Right ventricle myocardium inferior (tissue), 1 donor: ENCODE data around the gene CEBPA. TPM values are rescaled to one million over a fixed set of nuclear protein-coding genes. Genes with fewer than 3 reads are reported as not detected.

Experiments
- ATAC-seq: fragments of 200-7000 bp; cut with Tn5 transposase; one replicate; pipeline ENCODE4 v1.9.1; 2020; ENCODE audit warnings: mild to moderate bottlenecking, moderate library complexity
- DNase-seq: peaks from one replicate; pipeline ENCODE4 v3.0.0; 2021; ENCODE audit errors: missing footprints
- intact Hi-C: fragments of 100-400 bp; cut with DNase I; formaldehyde crosslinking; loops from one replicate; pipeline ENCODE4 v1.11.0; 2022
- total RNA-seq: library from RNA; stranded (reverse); fragmentation: NEBNext Ultra II Directional; extraction: Animal tissue kit (Norgen Biotek cat#: 25700); gene quantifications from one replicate; pipeline ENCODE4 v1.2.1, GENCODE V29; 2021
- donor health status: DM: no; HTN: yes; CAD: no; lungs with severe emphysema.

Gene CEBPA
- total RNA-seq, 1 donor from 2014 or later = 4.9 TPM

DNA sequence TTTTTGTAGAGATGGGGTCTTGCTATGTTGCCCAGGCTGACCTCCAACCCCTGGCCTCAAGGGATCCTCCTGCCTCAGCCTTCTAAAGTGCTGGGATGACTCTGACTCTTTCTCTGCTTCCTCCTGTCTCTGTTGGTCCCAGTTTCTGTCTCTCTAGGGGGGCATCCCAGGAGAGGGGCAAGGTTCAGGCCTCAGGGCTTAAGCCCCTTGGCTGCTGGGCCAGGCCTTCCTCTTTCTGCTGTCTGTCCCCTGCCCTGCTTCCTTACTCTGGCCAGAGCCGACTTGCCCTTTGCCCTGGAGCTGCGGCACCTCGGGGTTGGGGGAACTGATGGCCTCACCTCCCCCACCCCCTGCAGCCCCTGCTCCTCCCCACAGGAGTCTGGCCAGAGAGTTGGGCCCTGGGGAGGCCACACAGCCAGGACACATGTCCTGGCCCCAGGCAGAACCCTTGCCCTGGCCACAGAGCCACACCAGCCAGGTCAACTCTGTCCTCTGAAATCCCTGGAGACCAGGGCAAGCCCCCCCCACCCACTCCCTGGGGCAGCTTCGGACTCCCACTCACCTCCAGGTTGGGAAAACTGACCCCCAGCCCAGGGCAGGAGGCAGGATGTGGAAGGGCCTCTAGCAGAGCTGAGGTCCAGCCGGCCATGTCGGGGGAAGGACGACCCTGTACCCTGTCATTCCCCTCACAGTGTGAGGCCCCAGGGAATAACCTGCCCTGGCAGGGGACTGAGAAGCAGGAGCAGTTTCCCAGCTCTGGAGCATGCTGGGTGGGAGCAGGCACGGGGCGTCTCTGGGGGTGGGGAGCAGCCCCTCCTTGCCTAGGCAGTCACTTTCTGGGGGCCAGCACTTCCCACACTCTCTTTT, 23.7 kb downstream of the CEBPA start:
- no peak for DNase-seq
- intact Hi-C loops = no loop called here
- no peak for ATAC-seq

DNA sequence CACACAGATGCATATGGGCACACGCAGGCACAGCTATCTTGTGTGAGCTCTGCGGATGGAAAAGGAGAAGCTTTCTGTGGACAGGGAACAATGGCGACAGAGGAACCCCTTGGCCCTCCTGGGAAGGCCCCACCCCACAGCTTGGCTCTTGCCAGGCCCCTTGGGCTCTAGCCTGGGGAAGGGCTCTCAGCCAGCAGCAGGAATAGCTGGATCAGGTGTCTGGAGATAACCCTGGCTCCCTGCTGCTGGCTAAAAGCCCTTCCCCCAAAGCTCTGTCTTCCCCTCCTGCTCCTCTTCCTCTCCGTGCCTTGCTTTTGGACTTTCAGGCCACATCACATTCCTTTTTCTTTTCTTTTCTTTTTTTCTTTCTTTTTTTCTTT, 24.3 kb downstream of the CEBPA start:
- DNase-seq (no peak), ATAC-seq (no peak)
- intact Hi-C loops = no loop called here

DNA sequence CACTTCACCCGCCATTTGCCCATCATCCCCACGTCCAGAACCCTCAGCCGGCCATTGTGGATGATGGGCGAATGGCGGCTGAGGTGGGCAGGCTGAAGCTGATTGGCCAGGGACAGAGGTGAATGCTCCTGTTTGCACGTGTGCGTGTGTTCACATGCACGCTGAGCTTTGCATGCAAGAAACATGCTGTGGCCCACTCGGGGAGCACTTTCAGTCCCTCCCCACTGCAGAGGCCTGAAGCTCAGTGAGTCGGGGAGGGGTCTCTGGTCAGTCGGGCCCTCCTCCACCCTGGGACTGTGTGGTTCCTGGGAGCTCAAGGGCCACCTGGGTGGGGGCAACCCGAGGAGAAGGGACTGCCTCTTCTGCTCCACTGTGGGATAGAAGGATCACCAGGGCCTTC, 24.9 kb downstream of the CEBPA start:
- ATAC-seq (no peak), DNase-seq (no peak)
- intact Hi-C loops = no loop called here

DNA sequence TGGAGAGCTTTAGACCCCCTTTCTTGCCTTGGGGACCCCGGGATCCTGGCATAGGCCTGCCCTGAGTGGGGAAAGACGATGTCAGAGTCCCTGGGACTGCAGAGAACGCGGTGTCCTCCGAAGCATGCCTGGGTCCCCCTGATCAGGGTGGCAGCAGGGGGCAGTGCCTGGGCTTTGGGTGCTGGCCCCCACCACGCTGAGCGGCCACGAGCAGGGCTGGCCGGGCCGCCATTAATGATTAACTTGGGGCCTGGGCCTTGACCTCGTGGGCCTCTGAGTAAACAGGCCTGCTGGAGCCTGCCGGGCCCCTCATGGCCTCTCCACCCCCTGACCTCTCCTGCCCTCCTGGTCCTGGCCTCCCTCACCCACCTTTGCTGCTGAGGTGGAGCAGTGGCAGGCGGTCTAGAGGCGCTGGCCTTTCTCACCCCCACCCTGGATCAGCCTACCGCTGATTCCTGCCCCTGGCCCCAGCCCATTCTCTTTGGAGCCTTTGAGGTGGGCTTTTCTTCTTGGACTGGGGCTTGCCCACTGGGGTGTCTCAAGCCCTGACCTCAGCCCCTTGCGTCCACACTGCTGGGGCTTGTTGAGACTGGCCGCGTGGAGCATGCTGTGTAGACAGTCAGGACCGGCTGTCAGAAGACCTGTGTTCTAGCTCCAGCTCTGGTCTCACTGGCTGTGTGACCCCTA, 26.3 kb downstream of the CEBPA start:
- ATAC-seq (no peak), DNase-seq (peak; percentile 42)
- intact Hi-C loops = no loop called here

DNA sequence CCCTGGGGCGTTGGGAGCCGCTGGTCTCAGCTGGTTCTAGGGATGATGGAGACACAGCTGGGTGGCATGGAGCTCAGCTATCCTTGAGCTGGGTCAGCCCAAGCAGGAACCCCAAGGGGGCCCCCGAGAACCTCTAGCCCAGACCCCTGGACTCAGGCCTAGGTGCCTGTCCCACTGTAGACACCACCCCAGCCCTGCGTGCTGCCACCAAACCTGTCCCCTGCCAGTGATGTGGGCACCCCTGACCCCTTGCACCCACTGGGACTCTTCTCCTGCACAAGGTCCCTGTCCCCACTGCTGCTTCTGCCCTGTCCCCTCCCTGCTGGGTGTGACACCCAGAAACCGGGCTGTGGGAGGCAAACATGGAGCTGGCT, 26.8 kb downstream of the CEBPA start:
- intact Hi-C loops = no loop called here
- DNase-seq = no peak
- ATAC-seq = no peak

DNA sequence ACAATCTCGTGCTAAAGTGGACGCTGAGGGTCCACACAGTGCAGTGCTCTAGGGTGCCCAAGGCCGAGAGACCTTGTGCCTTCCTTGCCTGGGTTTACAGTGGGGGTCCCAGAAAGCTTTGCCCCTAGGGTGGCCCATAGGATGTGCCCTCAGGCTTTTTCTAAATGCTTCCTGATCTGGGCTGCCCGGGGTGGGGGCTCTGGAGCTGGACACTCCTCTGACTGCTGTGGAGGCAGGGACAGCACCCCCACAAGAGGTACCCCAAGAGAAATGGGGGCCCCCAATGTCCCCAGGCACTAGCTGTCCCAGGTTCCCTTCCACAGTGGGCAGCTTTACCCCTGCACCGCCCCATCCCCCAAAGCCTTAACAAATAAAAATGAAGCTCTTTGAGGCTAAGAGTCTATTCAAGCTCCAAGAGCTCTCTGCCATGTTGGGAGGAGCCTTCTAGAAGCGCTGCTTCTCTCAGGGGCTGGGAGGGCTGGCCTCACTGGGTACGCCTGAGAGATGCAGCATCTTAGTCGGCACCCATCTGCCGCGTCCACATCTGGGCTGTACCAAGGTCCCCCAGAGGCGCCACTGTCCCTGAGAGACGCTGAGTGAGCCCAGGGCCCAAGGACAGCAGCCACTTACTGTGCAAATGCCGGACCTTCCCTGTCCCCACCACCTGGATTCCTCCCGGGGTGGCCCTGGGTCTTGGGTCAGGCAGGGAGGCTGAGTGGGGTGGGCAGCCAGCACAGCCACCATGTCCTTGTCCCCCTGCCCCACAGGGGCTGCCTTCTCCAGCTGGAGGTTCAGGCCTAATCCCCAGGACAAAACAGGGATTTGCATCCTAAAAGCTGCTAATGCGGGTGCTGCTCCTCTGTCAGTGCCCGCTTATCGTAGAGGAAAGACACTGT, 27.4 kb downstream of the CEBPA start:
- ATAC-seq (no peak), DNase-seq (peak; percentile 47)
- intact Hi-C loops = no loop called here

DNA sequence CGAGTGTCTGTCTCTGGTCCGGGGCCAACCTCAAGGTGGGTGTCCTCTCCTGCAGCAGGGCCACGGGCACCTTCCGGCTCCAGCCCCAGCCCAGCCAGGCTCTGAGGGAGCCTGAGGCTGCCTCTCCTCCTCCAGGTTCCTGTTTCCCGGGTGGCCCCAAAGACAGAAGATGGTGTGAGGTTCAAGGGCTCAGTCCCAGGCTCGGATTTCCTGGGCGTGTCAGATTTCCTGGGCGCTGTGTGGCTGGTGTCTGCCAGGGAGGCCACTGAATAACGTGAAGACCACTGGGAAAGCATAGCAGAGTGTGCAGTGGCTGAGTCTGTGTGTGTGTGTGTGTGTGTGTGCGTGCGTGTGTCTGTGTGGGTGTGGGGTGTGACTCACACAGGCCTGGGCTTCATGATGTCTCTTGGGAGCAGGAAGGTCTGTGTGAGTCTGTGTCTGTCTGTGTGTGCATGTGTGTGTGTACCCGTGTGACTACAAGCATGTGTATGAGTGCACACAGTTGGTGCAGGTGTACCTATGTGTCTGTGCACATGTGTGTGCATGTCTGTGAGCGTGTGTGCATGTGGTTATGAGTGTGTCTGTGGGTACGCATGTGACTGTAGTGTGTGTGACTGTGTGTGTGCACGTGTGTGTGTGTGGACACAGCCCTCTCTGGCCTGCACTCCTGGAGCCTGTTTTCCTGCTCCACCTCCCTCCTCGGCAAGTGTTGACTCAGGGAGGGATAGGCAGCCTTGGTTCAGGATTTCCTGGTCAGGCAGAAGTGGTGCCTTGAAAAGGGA, 28.3 kb downstream of the CEBPA start:
- ATAC-seq (peak; percentile 30), DNase-seq (no peak)
- intact Hi-C loops = no loop called here

DNA sequence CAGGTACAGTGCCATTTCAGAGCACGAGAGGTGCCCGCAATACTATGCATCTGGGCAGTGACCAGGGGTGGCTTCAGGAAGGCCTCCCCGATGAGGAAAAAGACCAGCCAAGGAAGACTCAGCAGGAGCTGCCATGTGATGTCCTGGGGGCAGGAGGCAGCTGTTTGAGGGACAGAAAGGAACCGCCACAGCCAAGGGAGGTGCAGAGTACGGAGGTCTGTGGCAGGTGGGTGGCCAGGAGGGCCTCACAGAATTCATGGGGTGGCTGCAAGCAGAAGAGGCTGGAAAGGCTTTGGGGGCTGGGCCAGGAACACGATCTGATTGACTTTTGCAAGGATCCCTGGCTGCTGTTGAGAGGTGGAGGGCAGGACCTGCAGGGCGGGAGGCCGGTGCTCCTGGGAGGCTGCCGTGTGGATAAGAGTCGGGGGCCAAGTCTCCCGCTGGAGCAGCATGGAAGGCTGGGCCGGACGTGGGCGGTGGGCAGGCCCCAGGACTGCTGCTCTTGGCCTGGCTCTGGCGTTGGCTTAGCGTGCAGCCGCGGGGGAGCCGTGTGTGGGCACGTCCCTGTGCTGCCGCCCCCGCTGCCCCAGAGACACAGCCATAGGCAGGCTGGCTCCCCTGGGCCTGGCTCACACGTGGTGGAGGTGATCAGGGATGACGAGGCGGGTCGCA, 29.1 kb downstream of the CEBPA start:
- no peak for DNase-seq
- intact Hi-C loops = no loop called here
- no peak for ATAC-seq

DNA sequence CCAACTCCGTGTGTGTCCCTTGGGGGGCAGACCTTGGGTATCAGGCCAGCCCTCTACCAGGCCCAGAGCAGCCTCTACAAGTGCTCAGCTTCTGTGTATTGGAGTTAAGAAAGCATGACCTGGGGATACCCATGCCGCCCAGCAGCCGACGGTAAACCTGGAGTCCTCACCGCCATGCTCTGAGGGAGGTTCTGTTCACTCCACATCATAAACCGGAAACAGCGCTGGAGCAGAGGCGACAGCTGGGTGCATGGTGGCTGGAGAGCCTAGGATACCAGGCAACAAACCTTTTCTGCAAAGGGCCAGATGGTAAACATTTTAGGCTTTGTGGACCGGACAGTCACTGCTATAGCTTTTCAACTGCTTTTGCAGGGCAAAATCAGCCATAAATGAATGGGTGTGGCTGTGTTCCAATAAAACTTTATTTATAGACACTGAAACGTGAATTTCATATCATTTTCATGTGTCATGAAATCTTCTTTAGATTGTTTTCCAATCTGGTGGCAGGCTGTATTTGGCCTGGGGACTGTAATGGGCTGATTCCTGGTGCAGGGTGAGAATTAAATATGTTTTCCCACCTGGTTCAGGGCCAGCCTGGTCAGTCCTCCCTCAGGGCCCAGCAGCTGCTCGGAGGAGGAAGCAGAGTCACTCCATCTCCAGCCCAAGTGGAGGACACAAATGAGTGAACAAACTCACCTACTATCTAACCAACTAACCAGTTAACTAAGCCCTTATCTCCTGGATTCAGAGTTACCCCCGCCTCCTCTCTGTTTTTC, 30.9 kb downstream of the CEBPA start:
- intact Hi-C loops = no loop called here
- no peak for ATAC-seq
- no peak for DNase-seq

DNA sequence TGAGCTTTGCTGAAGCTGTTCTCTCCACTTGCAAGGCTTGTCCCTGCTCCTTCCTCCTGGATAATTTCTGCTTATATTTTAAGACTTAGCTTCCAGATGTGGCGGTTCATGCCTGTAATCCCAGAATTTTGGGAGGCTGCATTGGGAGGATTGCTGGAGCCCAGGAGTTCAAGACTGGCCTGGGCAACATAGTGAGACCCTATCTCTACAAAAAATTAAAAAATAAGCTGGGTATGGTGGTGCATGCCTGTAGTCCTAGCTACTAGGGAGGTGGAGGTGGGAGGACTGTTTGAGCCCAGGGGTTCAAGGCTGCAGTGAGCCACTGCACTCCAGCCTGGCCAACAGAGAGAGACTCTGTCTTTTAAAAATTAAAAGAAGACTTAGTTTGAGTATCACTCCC, 31.6 kb downstream of the CEBPA start:
- intact Hi-C loops = no loop called here
- ATAC-seq = no peak
- DNase-seq = no peak

DNA sequence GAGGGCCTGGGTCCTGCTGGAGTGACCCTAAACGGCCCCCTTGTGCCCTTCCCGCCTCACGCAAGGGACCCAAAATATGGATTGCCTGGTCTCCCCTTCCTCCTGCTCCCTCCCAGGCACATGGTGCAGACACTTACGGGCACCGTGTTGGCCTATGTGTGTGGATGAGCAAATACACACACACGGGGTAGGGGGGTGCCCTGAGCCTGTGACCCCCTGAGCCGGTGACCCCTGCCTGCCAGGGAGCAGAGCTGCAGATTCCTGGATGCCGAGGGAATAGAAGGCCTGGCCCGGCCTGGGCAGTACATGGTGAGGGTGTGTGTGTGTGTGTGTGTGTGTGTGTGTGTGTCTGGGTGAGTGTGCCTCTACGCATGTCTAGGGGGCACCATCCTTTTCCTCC, 33.3 kb downstream of the CEBPA start:
- intact Hi-C loops = no loop called here
- DNase-seq = peak; percentile 43

DNA sequence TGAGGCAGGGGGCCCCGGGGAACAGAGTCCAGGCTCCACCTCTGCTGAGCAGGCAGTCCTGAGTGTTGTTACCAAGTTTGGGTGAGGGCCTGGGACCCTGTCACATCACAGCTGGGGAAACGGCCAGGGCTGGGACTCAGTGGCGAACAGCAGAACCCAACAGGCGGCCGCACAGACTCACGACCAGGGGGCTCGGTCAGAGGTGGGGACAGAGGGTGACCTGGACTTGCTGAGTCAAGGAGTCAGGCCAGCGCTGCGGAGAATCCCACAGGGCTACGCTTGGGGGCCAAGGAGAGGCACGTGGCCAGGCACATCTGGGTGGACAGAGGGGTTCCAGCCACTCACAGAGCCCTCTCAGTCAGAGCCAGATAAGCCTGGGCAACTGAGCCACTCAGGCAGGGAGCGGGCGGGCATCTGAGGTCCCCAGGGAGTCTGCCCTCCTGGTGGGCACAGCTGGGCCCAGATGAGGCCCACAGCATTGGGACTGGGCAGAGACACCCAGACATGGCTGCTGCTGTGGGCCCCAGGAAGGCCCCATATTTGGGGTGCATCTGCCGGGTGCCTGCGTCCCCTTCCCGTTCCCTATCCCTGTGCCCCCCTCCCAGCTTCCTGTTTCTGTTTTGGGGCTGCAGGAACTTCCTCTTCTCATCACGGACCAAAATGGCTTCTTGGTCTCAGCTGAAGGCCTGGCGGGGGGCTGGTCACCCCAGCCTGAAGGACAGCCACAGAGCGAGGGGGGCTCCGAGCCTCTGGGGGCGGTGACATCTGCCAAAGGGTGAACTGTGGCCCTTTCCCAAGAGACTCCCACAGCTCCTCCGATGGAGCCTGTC, 34.0 kb downstream of the CEBPA start:
- intact Hi-C loops = no loop called here
- DNase-seq = peak; percentile 63
- ATAC-seq = no peak

More for the DNA sequence above, 33.3 kb downstream of the CEBPA start:
- no peak for ATAC-seq

DNA sequence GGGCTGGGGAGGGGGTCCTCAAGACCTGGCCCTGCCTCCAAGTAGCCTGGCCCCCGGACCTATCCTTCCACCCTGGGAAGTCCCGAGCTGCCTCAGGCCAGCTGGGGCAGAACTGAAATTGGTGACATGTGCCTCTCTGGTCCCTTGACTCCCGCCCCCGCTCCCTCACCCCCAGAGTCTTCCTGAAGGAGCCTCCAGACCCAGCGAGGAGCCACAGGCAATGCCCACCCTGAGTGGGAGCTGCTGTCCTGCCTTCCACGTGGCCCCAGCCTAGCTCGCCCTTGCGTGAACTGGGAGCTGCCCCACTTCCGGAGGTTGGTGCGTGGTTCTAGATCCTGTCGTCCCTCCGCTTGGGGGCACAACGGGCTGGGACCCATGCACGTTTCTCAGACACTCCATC, 34.6 kb downstream of the CEBPA start:
- intact Hi-C loops = no loop called here
- DNase-seq (peak; percentile 59), ATAC-seq (no peak)

DNA sequence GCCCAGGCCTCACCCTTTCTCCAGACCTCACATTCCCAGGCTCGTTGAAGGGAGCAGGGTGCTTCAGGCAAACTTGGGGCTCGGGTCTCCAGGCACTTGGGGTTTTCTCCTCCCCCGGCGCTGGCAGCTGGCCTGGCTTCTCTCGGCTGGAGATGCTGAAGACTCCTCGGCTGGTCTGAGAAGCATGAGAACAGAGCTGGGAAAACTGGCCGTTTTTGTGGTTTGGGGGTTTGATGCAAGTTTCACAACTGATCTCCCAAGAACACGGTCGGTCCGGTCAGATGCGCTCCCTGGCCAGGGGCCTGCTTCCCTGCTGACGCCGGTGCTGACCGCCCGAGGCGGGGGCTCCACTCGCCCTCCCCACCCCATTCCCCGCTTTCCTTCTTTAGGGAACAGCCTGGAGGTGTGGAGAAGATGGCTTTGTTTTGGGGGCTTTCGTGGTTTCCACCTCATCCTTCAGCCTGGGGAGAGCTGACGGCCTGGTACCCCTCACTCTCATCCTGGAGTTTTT, 35.3 kb downstream of the CEBPA start:
- DNase-seq (peak; percentile 39), ATAC-seq (no peak)
- intact Hi-C loops = no loop called here

DNA sequence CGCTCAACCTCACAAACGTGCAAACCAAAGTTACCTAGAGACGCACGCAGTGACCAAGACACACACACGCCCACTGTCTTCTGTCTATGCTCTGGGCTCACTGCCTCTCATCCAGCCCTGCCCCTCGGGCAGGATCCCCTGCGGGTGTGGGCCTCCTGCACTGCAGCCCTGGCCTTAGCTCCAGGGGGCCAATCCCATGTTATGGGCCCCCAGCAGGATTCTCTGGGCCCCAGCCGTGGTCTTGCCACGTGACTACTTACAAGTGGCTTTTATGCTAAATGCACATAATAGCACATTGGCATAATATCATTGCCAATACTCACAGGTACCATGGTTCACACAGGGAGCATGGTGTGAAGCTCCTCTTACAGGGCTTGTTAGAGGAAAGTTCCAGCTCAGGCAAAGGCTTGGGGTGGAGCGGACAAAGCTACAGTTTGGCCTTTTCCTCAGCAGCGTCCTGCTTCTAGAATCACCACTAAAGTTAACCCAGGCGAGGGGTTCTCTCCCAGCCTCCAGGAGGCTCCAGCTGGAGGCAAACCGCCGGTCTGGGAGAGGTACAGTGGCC, 37.4 kb downstream of the CEBPA start:
- intact Hi-C loops = no loop called here
- ATAC-seq = no peak
- peak; percentile 28 for DNase-seq

DNA sequence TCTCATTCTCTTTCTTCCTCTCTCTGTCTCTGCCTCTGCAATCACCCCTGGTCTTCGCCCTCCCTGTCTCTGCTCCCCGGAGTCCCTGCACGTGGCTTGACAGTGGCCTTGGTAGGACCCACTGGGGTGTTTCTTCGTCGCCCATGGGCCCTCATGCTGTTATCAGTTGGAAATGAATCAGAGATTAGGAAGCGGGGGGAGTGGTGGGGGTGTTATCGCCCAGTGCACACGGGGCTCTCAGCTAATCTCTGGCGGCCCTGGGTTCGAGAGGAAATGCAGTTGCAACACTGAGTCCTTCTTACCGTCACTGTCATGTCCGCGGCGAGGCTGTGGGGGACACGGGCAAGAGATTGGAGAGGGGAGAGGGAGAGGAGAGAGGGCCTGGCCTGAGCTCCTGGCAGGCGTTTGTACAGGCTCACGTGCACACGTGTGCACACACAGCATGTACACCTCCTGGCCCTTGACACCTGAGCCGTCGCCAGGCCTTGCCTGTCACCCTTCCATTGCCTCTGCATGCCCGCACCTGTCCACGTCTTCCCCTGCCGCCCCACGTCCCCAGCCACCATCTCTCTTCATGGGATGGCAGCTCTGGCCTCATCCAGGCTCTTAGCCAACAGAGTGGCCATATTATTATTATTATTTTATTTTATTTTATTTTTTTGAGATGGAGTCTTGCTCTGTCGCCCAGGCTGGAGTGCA, 38.9 kb downstream of the CEBPA start:
- ATAC-seq (no peak), DNase-seq (no peak)
- intact Hi-C loops = no loop called here
